Measurements from ENCODE around the gene PPP6R2.
A peak's percentile ranks its signal among the peaks of the same experiment; 100 is the strongest.

The PPP6R2 gene

DNA sequence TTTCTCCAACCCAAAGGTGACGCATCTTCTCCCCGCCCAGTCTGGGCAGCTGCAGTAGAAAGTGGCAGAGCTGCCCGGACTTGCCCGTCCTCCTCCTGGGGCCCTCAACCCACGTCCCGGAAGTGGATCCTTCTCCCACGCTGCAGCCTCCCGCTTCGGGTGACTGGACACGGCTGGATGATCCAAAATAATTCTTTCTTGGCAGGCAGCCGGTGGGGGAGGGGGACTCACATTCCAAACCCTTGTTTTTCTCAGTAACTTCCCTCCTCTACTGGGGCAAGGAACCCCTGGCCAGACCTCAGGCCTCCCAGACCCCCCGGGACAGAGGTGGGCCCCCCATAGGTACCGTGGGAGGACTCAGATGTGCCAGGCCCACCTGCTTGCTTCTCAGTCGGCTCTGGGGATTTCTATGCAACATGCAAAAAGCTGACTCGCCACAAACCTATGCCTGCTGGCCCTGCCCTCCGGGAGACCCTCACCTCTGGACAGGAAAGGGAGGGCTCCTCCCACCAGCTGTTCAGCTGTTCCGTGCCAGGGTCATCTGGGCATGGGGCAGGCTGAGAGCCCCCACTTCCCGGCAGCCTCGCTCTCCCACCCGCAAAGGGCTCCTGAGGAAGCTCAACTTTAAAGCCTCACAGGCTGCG lies 37.1 kb upstream of the PPP6R2 start:
- TF ChIP-seq, protein P1, sequence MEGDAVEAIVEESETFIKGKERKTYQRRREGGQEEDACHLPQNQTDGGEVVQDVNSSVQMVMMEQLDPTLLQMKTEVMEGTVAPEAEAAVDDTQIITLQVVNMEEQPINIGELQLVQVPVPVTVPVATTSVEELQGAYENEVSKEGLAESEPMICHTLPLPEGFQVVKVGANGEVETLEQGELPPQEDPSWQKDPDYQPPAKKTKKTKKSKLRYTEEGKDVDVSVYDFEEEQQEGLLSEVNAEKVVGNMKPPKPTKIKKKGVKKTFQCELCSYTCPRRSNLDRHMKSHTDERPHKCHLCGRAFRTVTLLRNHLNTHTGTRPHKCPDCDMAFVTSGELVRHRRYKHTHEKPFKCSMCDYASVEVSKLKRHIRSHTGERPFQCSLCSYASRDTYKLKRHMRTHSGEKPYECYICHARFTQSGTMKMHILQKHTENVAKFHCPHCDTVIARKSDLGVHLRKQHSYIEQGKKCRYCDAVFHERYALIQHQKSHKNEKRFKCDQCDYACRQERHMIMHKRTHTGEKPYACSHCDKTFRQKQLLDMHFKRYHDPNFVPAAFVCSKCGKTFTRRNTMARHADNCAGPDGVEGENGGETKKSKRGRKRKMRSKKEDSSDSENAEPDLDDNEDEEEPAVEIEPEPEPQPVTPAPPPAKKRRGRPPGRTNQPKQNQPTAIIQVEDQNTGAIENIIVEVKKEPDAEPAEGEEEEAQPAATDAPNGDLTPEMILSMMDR (IDR thresholded peaks at IDR 0.05; ENCODE audit: control extremely low read depth, extremely low read depth, low read depth, missing control alignments), result no peak
- DNase-seq (ENCODE audit: extremely low spot score), result peak; percentile 70
- CTCF ChIA-PET, result interaction anchor here (1.1 to 6.4 kb wide), 7 partner anchors 9 to 55 kb away, joined by 3 to 66 read pairs (median 3); partner anchors contain the start of gene HDAC10
- POLR2A ChIA-PET, result no interaction called here

DNA sequence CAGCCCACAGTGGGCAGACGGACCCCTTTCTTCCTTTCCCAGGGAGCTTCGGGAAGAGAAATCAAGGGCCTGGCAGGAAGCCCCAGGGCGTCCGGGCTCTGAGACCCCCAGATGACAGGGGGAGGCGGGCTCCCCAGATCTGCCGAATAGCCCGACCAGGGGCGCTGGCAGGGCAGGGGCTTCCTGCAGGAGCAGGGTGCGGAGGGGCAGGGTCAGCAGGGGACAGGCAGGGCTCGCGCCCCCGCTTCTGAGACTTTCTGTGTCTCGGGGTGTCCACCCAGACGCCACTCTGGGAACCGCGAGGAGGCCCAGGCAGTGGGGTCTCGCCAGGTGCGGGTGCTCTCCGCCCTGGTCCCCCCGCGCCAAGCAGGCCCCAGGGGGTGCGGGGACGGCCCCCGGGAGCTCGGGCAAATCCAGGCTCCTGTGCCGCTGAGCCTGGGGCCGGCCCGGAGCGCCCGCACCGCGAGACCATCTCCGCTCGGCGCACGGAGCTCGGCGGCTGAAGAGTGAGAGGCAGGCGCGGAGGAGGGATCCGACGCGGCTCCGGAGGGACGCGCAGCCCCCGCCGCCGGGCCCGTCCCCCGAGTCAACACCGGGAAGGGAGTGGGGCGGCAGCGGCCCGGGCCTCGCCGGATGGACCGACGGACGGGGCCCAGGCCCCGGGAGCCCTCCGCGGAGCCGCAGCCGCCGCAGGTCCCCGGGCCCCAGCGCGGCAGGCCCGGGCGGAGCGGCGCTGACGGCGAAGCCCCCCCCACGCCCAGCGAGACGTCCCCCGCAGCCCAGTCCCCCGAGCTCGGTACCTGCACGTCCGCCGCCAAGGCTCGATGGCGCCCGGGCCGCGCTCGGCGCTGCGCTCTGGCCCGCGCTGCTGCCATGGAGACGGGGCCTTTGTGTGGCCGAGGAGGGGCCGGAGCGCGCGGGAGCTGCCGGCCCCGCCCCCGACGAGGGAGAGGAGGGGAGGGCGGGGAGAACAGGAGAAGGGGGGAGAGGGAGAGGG lies 36.1 kb upstream of the PPP6R2 start, which contains the start of gene PLXNB2:
PLXNB2 (minus strand) TSS at position 894 of the 997 bp plus-strand sequence. CDS start 17,062 bp downstream, outside the sequence.
- TF ChIP-seq, protein P1 (IDR thresholded peaks at IDR 0.05; ENCODE audit: control extremely low read depth, extremely low read depth, low read depth, missing control alignments), result no peak
- DNase-seq (ENCODE audit: extremely low spot score), result peak; percentile 89
- CTCF ChIA-PET, result interaction anchor here (1.0 to 6.4 kb wide), 6 partner anchors 10 to 218 kb away, joined by 3 to 66 read pairs (median 4); partner anchors contain the start of genes DENND6B and SCO2
- POLR2A ChIA-PET, result interaction anchor here (0.6 kb wide), 1 partner anchor 107 kb away, joined by 4 read pairs; no protein-coding TSS in a partner anchor

DNA sequence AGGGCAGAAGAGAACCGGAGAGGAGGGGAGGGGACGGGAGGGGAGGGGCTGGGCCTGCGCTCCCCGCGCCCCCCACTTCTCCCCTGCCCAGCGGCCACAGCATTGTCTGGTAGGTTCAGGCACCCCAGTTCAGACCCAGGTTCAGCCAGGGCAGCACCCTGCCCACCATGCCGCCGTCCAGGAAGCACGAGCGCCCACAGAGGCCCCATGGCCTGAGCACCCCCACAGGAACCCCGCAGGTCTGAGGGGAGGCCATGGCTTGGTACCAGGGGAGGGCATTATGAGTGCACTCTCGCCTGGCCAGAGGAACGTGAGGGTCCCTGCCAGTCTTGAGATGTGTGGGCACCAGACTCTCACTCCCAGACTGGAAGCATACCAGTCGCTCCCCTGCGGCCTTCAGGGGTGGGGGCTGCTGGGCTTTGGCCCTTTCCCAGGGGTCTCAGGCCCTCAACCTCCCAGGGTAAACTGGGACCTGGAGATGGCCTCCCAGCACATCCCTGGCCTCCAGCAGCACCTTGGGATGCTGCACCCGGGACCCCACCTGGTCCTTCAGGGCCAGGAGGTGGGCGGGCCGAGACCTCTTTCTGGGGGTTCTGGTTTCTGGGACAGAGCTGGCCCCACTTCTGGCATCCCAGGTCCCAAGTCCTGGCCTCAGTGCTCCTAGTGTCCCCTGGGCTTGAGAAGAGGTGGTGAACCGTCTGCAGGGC lies 35.1 kb upstream of the PPP6R2 start:
- CTCF ChIA-PET, result interaction anchor here (1.1 to 6.4 kb wide), 4 partner anchors 12 to 217 kb away, joined by 3 to 66 read pairs (median 6); partner anchors contain the start of gene SCO2
- POLR2A ChIA-PET, result interaction anchor here (0.6 to 1.4 kb wide), 2 partner anchors 10 to 108 kb away, joined by 4 read pairs; no protein-coding TSS in a partner anchor
- DNase-seq (ENCODE audit: extremely low spot score), result no peak
- TF ChIP-seq, protein P1 (IDR thresholded peaks at IDR 0.05; ENCODE audit: control extremely low read depth, extremely low read depth, low read depth, missing control alignments), result no peak

DNA sequence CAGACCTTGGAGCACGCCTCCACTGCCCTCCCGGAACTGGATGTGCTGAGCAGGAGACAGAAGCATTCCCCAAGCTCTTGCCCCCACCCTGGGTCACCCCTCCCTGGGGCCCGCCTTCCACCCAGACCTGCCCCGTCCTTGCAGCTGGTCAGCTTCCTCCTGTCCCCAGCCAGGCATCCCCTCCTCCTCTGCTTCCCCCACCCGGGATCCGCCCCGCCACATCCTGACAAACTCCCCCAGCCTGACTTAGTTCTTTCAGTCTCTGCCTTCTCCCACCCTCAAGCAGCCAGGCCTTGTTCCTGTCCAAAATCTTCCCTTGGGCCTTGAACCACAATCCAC lies 34.6 kb upstream of the PPP6R2 start:
- POLR2A ChIA-PET, result interaction anchor here (1.4 kb wide), 1 partner anchor 11 kb away, joined by 4 read pairs; no protein-coding TSS in a partner anchor
- TF ChIP-seq, protein P1 (IDR thresholded peaks at IDR 0.05; ENCODE audit: control extremely low read depth, extremely low read depth, low read depth, missing control alignments), result no peak
- no peak for DNase-seq (ENCODE audit: extremely low spot score)
- CTCF ChIA-PET, result interaction anchor here (1.1 to 1.4 kb wide), 3 partner anchors 12 to 57 kb away, joined by 3 to 8 read pairs (median 3); no protein-coding TSS in a partner anchor

GRCh38 chr22:50308986-50309600 lies 34.0 kb upstream of the PPP6R2 start:
- DNase-seq (ENCODE audit: extremely low spot score), result no peak
- TF ChIP-seq, protein P1 (IDR thresholded peaks at IDR 0.05; ENCODE audit: control extremely low read depth, extremely low read depth, low read depth, missing control alignments), result no peak
- CTCF ChIA-PET, result interaction anchor here (1.0 to 1.4 kb wide), 6 partner anchors 11 to 57 kb away, joined by 3 to 8 read pairs (median 4); no protein-coding TSS in a partner anchor
- POLR2A ChIA-PET, result interaction anchor here (1.4 kb wide), 1 partner anchor 11 kb away, joined by 4 read pairs; no protein-coding TSS in a partner anchor

Measured in GM10248 (cell line).